H9 (cell line): ENCODE data around the gene SIX5. TPM values are rescaled to one million over a fixed set of nuclear protein-coding genes. Genes with fewer than 3 reads are reported as not detected.

ENCODE experiments used
- DNase-seq: peaks from one replicate; pipeline ENCODE4 v3.0.0-alpha.2; 2017
- H2AFZ ChIP-seq: one replicate; pipeline ENCODE4 v1.6.1; 2013; ENCODE audit warnings: mild to moderate bottlenecking, low read length, control low read depth, moderate library complexity
- H2AK5ac ChIP-seq: 2 replicates; pipeline ENCODE4 v1.6.1; 2013; ENCODE audit warnings: low read length, control low read depth, mixed read lengths; ENCODE audit not compliant: insufficient read length
- H2BK120ac ChIP-seq: one replicate; pipeline ENCODE4 v1.6.1; 2013; ENCODE audit warnings: low read depth, mild to moderate bottlenecking, low read length, control low read depth, inconsistent platforms; ENCODE audit not compliant: poor library complexity, severe bottlenecking
- H2BK12ac ChIP-seq: 2 replicates; pipeline ENCODE4 v1.6.1; 2013; ENCODE audit warnings: low read length, control low read depth, mixed read lengths, low read depth; ENCODE audit not compliant: insufficient read length
- H2BK15ac ChIP-seq: 2 replicates; pipeline ENCODE4 v1.6.1; 2013; ENCODE audit warnings: low read depth, low read length, control low read depth
- H2BK20ac ChIP-seq: one replicate; pipeline ENCODE4 v1.6.1; 2013; ENCODE audit warnings: low read depth, mild to moderate bottlenecking, low read length, control low read depth, inconsistent platforms; ENCODE audit not compliant: poor library complexity, severe bottlenecking
- H2BK5ac ChIP-seq: 2 replicates; pipeline ENCODE4 v1.6.1; 2013; ENCODE audit warnings: low read length, control low read depth, mixed read lengths; ENCODE audit not compliant: insufficient read length
- H3K14ac ChIP-seq: 2 replicates; pipeline ENCODE4 v1.6.1; 2013; ENCODE audit warnings: low read length, control low read depth; ENCODE audit not compliant: insufficient read depth
- H3K18ac ChIP-seq: 2 replicates; pipeline ENCODE4 v1.6.1; 2013; ENCODE audit warnings: low read depth, mild to moderate bottlenecking, mixed read lengths, low read length, control low read depth; ENCODE audit not compliant: insufficient read length
- H3K23ac ChIP-seq: 2 replicates; pipeline ENCODE4 v1.6.1; 2013; ENCODE audit warnings: low read length, control low read depth, mixed read lengths, low read depth; ENCODE audit not compliant: insufficient read length
- H3K23me2 ChIP-seq: 2 replicates; pipeline ENCODE4 v1.6.1; 2013; ENCODE audit warnings: low read depth, mild to moderate bottlenecking, mixed read lengths, low read length, control low read depth; ENCODE audit not compliant: insufficient read length, poor library complexity, severe bottlenecking
- H3K27ac ChIP-seq: 2 replicates; pipeline ENCODE4 v1.5.1; 2013; ENCODE audit warnings: low read length, control low read depth, mixed read lengths, low read depth; ENCODE audit not compliant: insufficient read length
- H3K27me3 ChIP-seq: 2 replicates; pipeline ENCODE4 v1.6.1; 2013; ENCODE audit warnings: low read length, control low read depth, inconsistent platforms; ENCODE audit not compliant: insufficient read depth
- H3K4ac ChIP-seq: 2 replicates; pipeline ENCODE4 v1.6.1; 2013; ENCODE audit warnings: low read depth, mild to moderate bottlenecking, control low read depth, inconsistent platforms, low read length, moderate library complexity
- H3K4me1 ChIP-seq: 2 replicates; pipeline ENCODE4 v1.6.1; 2013; ENCODE audit warnings: low read length, control low read depth, inconsistent platforms; ENCODE audit not compliant: insufficient read depth
- H3K4me2 ChIP-seq: 2 replicates; pipeline ENCODE4 v1.6.1; 2013; ENCODE audit warnings: low read length, control low read depth, mixed read lengths; ENCODE audit not compliant: insufficient read length, insufficient read depth
- H3K56ac ChIP-seq: 2 replicates; pipeline ENCODE4 v1.6.1; 2013; ENCODE audit warnings: low read depth, mild to moderate bottlenecking, mixed read lengths, low read length, control low read depth; ENCODE audit not compliant: insufficient read length
- H3K79me1 ChIP-seq: 2 replicates; pipeline ENCODE4 v1.6.1; 2013; ENCODE audit warnings: low read depth, mild to moderate bottlenecking, moderate library complexity, low read length, control low read depth, inconsistent platforms; ENCODE audit not compliant: insufficient read depth, poor library complexity, severe bottlenecking
- H3K79me2 ChIP-seq: 2 replicates; pipeline ENCODE4 v1.6.1; 2013; ENCODE audit warnings: low read length, control low read depth, inconsistent platforms; ENCODE audit not compliant: insufficient read depth
- H3K9ac ChIP-seq: 2 replicates; pipeline ENCODE4 v1.6.1; 2013; ENCODE audit warnings: low read length, control low read depth, mixed read lengths; ENCODE audit not compliant: insufficient read length; ENCODE audit errors: extremely low read depth
- H3K9me3 ChIP-seq: one replicate; pipeline ENCODE4 v1.6.1; 2013; ENCODE audit warnings: low read depth, low read length, inconsistent platforms; ENCODE audit not compliant: control insufficient read depth
- H3T11ph ChIP-seq: one replicate; pipeline ENCODE4 v1.6.1; 2013; ENCODE audit warnings: mild to moderate bottlenecking, low read length, control low read depth, inconsistent platforms
- H4K20me1 ChIP-seq: one replicate; pipeline ENCODE4 v1.6.1; 2013; ENCODE audit not compliant: control insufficient read depth, insufficient read length, insufficient read depth
- H4K5ac ChIP-seq: 2 replicates; pipeline ENCODE4 v1.6.1; 2013; ENCODE audit warnings: low read depth, mild to moderate bottlenecking, mixed read lengths, low read length, control low read depth; ENCODE audit not compliant: insufficient read length
- H4K8ac ChIP-seq: replicated peaks from 2 replicates; pipeline ENCODE4 v1.6.1; 2013; ENCODE audit warnings: low read length, control low read depth, mixed read lengths, low read depth; ENCODE audit not compliant: insufficient read length
- H4K91ac ChIP-seq: 2 replicates; pipeline ENCODE4 v1.6.1; 2013; ENCODE audit warnings: low read depth, mild to moderate bottlenecking, moderate library complexity, mixed read lengths, low read length, control low read depth; ENCODE audit not compliant: insufficient read length
- H3K27ac Mint-ChIP-seq, 3 experiments: 2 replicates in 2 of 3; 3 replicates in 1 of 3; pipeline ENCODE4 v1.8.0; 2020 to 2021; ENCODE audit warnings: mixed read lengths in 3 of 3, mild to moderate bottlenecking in 1 of 3, moderate library complexity in 1 of 3
- H3K27me3 Mint-ChIP-seq: 2 replicates; pipeline ENCODE4 v1.8.0; 2021; ENCODE audit warnings: low read depth, mild to moderate bottlenecking, moderate library complexity, mixed read lengths
- H3K36me3 Mint-ChIP-seq, 3 experiments: 2 replicates in 2 of 3; 3 replicates in 1 of 3; pipeline ENCODE4 v1.8.0; 2020 to 2021; ENCODE audit warnings: low read depth in 3 of 3, mixed read lengths in 3 of 3; ENCODE audit not compliant: insufficient read depth in 1 of 3
- H3K4me1 Mint-ChIP-seq, 2 experiments: 2 replicates each; pipeline ENCODE4 v1.8.0; 2020; ENCODE audit warnings: mixed read lengths in 2 of 2
- H3K4me3 Mint-ChIP-seq, 2 experiments: 2 replicates in 1 of 2; 3 replicates in 1 of 2; pipeline ENCODE4 v1.8.0; 2020 to 2021; ENCODE audit warnings: mild to moderate bottlenecking in 2 of 2, mixed read lengths in 2 of 2, moderate library complexity in 1 of 2
- H3K9me3 Mint-ChIP-seq, 2 experiments: 2 replicates in 1 of 2; 3 replicates in 1 of 2; pipeline ENCODE4 v1.8.0; 2020; ENCODE audit warnings: mild to moderate bottlenecking in 2 of 2, mixed read lengths in 2 of 2, moderate library complexity in 1 of 2
- WGBS: extraction: QIAGEN DNeasy Blood & Tissue Kit; methylation state at CpG from one replicate; pipeline ENCODE4 v1.1.7; 2013; ENCODE audit warnings: missing lambda C conversion rate, low lambda C conversion rate, mixed read lengths; ENCODE audit not compliant: insufficient read length; ENCODE audit errors: extremely low coverage; 5-methylcytosine and 5-hydroxymethylcytosine counted together
- total RNA-seq: library from RNA; stranded (reverse); gene quantifications from 2 replicates; pipeline ENCODE4 v1.2.1, GENCODE V29; 2021
- TF ChIP-seq, protein P1 (sequence below): fragments of 200-600 bp; sonication (generic); conservative IDR thresholded peaks from 3 replicates; pipeline ENCODE4 v1.8.0; 2021; ENCODE audit warnings: antibody characterized with exemption, mild to moderate bottlenecking

SIX5 gene
- total RNA-seq, 1 experiment from 2014 or later = 41.7 TPM

DNA sequence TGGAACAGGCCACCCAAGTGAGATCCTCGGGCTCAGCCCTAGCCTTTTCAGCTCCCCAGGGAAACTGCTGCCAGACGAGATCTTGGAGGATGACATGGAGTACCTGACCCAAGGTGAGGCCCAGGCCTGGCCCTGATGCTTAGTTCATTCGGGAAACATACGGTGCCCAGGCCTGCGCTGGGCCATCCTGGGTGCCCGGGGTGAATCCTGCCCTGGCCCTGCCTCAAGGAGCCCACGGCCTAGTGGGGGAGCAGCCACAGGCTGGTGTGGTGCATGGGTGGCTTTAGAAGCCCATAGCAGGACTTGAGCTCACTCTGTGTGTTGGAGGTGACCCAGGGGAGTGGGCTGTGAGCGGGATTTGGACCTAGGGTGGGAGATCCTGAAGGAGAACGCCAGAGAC is 10.1 kb downstream of the SIX5 start:
- Histone ChIP-seq H3K56ac (no peak overlapping the region), H3K79me1 (no peaks in the 10 kb centered on the region), H3K23me2 (no peaks in the 10 kb centered on the region), H3K4me2 (no peak overlapping the region), H3T11ph (no peak overlapping the region), H2BK120ac (no peak overlapping the region), H4K5ac (no peak overlapping the region), H3K14ac (no peak overlapping the region), H4K8ac (no peak overlapping the region), H3K27ac (no peak overlapping the region), H3K79me2 (no peaks in the 10 kb centered on the region), H2BK5ac (no peak overlapping the region), H2BK20ac (no peak overlapping the region), H2BK15ac (no peak overlapping the region), H2AFZ (no peak overlapping the region), H4K20me1 (no peaks in the 10 kb centered on the region), H3K23ac (no peak overlapping the region), H3K9me3 (no peaks in the 10 kb centered on the region), H3K4me1 (no peaks in the 10 kb centered on the region), H2AK5ac (no peak overlapping the region), H3K9ac (no peak overlapping the region), H2BK12ac (no peak overlapping the region), H3K4ac (no peak overlapping the region), H3K27me3 (no peaks in the 10 kb centered on the region), H3K18ac (no peak overlapping the region), H4K91ac (no peak overlapping the region)
- H3K9me3 Mint-ChIP-seq = no peaks in the 10 kb centered on the region
- H3K27me3 Mint-ChIP-seq = peaks cover 34% of the 10 kb centered on the region
- no peak for DNase-seq
- H3K4me3 Mint-ChIP-seq = no peak overlapping the region
- no peaks in the 10 kb centered on the region for H3K36me3 Mint-ChIP-seq
- no CpG with 5 or more reads among the region's 9 CpGs for WGBS
- H3K27ac Mint-ChIP-seq = no peak overlapping the region
- TF ChIP-seq, protein P1, sequence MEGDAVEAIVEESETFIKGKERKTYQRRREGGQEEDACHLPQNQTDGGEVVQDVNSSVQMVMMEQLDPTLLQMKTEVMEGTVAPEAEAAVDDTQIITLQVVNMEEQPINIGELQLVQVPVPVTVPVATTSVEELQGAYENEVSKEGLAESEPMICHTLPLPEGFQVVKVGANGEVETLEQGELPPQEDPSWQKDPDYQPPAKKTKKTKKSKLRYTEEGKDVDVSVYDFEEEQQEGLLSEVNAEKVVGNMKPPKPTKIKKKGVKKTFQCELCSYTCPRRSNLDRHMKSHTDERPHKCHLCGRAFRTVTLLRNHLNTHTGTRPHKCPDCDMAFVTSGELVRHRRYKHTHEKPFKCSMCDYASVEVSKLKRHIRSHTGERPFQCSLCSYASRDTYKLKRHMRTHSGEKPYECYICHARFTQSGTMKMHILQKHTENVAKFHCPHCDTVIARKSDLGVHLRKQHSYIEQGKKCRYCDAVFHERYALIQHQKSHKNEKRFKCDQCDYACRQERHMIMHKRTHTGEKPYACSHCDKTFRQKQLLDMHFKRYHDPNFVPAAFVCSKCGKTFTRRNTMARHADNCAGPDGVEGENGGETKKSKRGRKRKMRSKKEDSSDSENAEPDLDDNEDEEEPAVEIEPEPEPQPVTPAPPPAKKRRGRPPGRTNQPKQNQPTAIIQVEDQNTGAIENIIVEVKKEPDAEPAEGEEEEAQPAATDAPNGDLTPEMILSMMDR = no peak
- H3K4me1 Mint-ChIP-seq = peaks cover 0 to 10% of the 10 kb centered on the region in 2 experiments; a peak in 1 of 4 replicates
